Activated naive CD4-positive, alpha-beta T cell treated with anti-CD3 and anti-CD28 coated beads, Interleukin-2, amount 50 U/mL, for 16 hours (primary cell): ENCODE measurements around the gene LSS.
"Not testable (repeated sequence)": the region's sequence is repeated elsewhere in the genome, so short reads cannot be mapped to it uniquely, and the experiment has no call there.

Experiments
- DNase-seq: peaks from one replicate; pipeline ENCODE4 v3.0.0-alpha.2; 2020

Gene LSS

GRCh38 chr21:46205166-46205565, 23.4 kb downstream of the LSS start:
- no peak for DNase-seq

- DNase-seq: no peak
These were observed 25.4 kb downstream of the LSS start for GRCh38 chr21:46203203-46203600.

GRCh38 chr21:46202592-46203202, 25.9 kb downstream of the LSS start:
- no peak for DNase-seq

- not testable (repeated sequence) for DNase-seq
These were observed 27.4 kb downstream of the LSS start for GRCh38 chr21:46200877-46201803.

GRCh38 chr21:46199436-46200373, 28.9 kb downstream of the LSS start:
- no peak for DNase-seq

GRCh38 chr21:46196733-46197132, 31.8 kb downstream of the LSS start:
- DNase-seq: no peak

- DNase-seq: no peak
These were observed 32.9 kb downstream of the LSS start for GRCh38 chr21:46195595-46196195.

GRCh38 chr21:46194374-46195334, 33.9 kb downstream of the LSS start:
- DNase-seq: no peak

GRCh38 chr21:46193829-46194373, 34.7 kb downstream of the LSS start:
- DNase-seq: no peak

- no peak for DNase-seq
These were observed 36.6 kb downstream of the LSS start for GRCh38 chr21:46191686-46192575.

GRCh38 chr21:46191257-46191685, 37.3 kb downstream of the LSS start:
- DNase-seq: no peak

GRCh38 chr21:46190491-46191131, 38.0 kb downstream of the LSS start:
- DNase-seq: no peak

- no peak for DNase-seq
These were observed 38.5 kb downstream of the LSS start for GRCh38 chr21:46189959-46190490.

- no peak for DNase-seq
These were observed 39.2 kb downstream of the LSS start for GRCh38 chr21:46189213-46189958.

- no peak for DNase-seq
These were observed 40.1 kb downstream of the LSS start for GRCh38 chr21:46188226-46189212.

- DNase-seq: no peak
These were observed 40.8 kb downstream of the LSS start for GRCh38 chr21:46187814-46188213.

- no peak for DNase-seq
These were observed 41.3 kb downstream of the LSS start for GRCh38 chr21:46187261-46187660.
